COLO668 (cell line): ENCODE data around the gene E2F6.

Experiments
- DNase-seq: peaks from one replicate; lab custom pipeline; 2025; ENCODE audit not compliant: unreplicated experiment; lab: John Stamatoyannopoulos, UW

Gene E2F6

GRCh38 chr2:11493282-11493681 is 27.3 kb upstream of the E2F6 start:
- no peak for DNase-seq

- no peak for DNase-seq
Measured at GRCh38 chr2:11492720-11493119, 26.8 kb upstream of the E2F6 start.

- no peak for DNase-seq
Measured at GRCh38 chr2:11492244-11492643, 26.3 kb upstream of the E2F6 start.

GRCh38 chr2:11491348-11491933 is 25.5 kb upstream of the E2F6 start:
- no peak for DNase-seq

- no peak for DNase-seq
Measured at GRCh38 chr2:11490194-11490593, 24.2 kb upstream of the E2F6 start.

- no peak for DNase-seq
Measured at GRCh38 chr2:11488809-11489208, 22.8 kb upstream of the E2F6 start.

GRCh38 chr2:11483806-11484617 is 18.1 kb upstream of the E2F6 start:
- DNase-seq = no peak

GRCh38 chr2:11482473-11483035 is 16.6 kb upstream of the E2F6 start:
- DNase-seq = peak; percentile 62

GRCh38 chr2:11481789-11482472 is 16.0 kb upstream of the E2F6 start:
- DNase-seq = no peak

- no peak for DNase-seq
Measured at GRCh38 chr2:11481426-11481788, 15.4 kb upstream of the E2F6 start.

GRCh38 chr2:11480859-11481258 is 14.9 kb upstream of the E2F6 start:
- no peak for DNase-seq

GRCh38 chr2:11480406-11480805 is 14.4 kb upstream of the E2F6 start:
- no peak for DNase-seq

- DNase-seq = no peak
Measured at GRCh38 chr2:11478899-11479605, 13.1 kb upstream of the E2F6 start.

GRCh38 chr2:11477994-11478393 is 12.0 kb upstream of the E2F6 start:
- DNase-seq = peak; percentile 93

- DNase-seq = no peak
Measured at GRCh38 chr2:11473659-11474433, 7.9 kb upstream of the E2F6 start.

GRCh38 chr2:11467749-11468148 is 1.8 kb upstream of the E2F6 start:
- no peak for DNase-seq

- DNase-seq = no peak
Measured at GRCh38 chr2:11467129-11467649, 1.2 kb upstream of the E2F6 start.

- DNase-seq = no peak
Measured at GRCh38 chr2:11466307-11467128, 557 bp upstream of the E2F6 start.

- no peak for DNase-seq
Measured at GRCh38 chr2:11465110-11465484, 864 bp downstream of the E2F6 start.
